H9 (cell line): ENCODE measurements around the gene RGS8. TPM values are rescaled to one million over a fixed set of nuclear protein-coding genes. Genes with fewer than 3 reads are reported as not detected.

Experiments used
- DNase-seq: peaks from one replicate; pipeline ENCODE4 v3.0.0-alpha.2; 2017
- H2AFZ ChIP-seq: one replicate; pipeline ENCODE4 v1.6.1; 2013; ENCODE audit warnings: mild to moderate bottlenecking, low read length, control low read depth, moderate library complexity
- H2AK5ac ChIP-seq: 2 replicates; pipeline ENCODE4 v1.6.1; 2013; ENCODE audit warnings: low read length, control low read depth, mixed read lengths; ENCODE audit not compliant: insufficient read length
- H2BK120ac ChIP-seq: one replicate; pipeline ENCODE4 v1.6.1; 2013; ENCODE audit warnings: low read depth, mild to moderate bottlenecking, low read length, control low read depth, inconsistent platforms; ENCODE audit not compliant: poor library complexity, severe bottlenecking
- H2BK12ac ChIP-seq: 2 replicates; pipeline ENCODE4 v1.6.1; 2013; ENCODE audit warnings: low read length, control low read depth, mixed read lengths, low read depth; ENCODE audit not compliant: insufficient read length
- H2BK15ac ChIP-seq: 2 replicates; pipeline ENCODE4 v1.6.1; 2013; ENCODE audit warnings: low read depth, low read length, control low read depth
- H2BK20ac ChIP-seq: one replicate; pipeline ENCODE4 v1.6.1; 2013; ENCODE audit warnings: low read depth, mild to moderate bottlenecking, low read length, control low read depth, inconsistent platforms; ENCODE audit not compliant: poor library complexity, severe bottlenecking
- H2BK5ac ChIP-seq: 2 replicates; pipeline ENCODE4 v1.6.1; 2013; ENCODE audit warnings: low read length, control low read depth, mixed read lengths; ENCODE audit not compliant: insufficient read length
- H3K14ac ChIP-seq: 2 replicates; pipeline ENCODE4 v1.6.1; 2013; ENCODE audit warnings: low read length, control low read depth; ENCODE audit not compliant: insufficient read depth
- H3K18ac ChIP-seq: 2 replicates; pipeline ENCODE4 v1.6.1; 2013; ENCODE audit warnings: low read depth, mild to moderate bottlenecking, mixed read lengths, low read length, control low read depth; ENCODE audit not compliant: insufficient read length
- H3K23ac ChIP-seq: 2 replicates; pipeline ENCODE4 v1.6.1; 2013; ENCODE audit warnings: low read length, control low read depth, mixed read lengths, low read depth; ENCODE audit not compliant: insufficient read length
- H3K23me2 ChIP-seq: 2 replicates; pipeline ENCODE4 v1.6.1; 2013; ENCODE audit warnings: low read depth, mild to moderate bottlenecking, mixed read lengths, low read length, control low read depth; ENCODE audit not compliant: insufficient read length, poor library complexity, severe bottlenecking
- H3K27ac ChIP-seq: 2 replicates; pipeline ENCODE4 v1.5.1; 2013; ENCODE audit warnings: low read length, control low read depth, mixed read lengths, low read depth; ENCODE audit not compliant: insufficient read length
- H3K27me3 ChIP-seq: 2 replicates; pipeline ENCODE4 v1.6.1; 2013; ENCODE audit warnings: low read length, control low read depth, inconsistent platforms; ENCODE audit not compliant: insufficient read depth
- H3K4ac ChIP-seq: 2 replicates; pipeline ENCODE4 v1.6.1; 2013; ENCODE audit warnings: low read depth, mild to moderate bottlenecking, control low read depth, inconsistent platforms, low read length, moderate library complexity
- H3K4me1 ChIP-seq: 2 replicates; pipeline ENCODE4 v1.6.1; 2013; ENCODE audit warnings: low read length, control low read depth, inconsistent platforms; ENCODE audit not compliant: insufficient read depth
- H3K4me2 ChIP-seq: 2 replicates; pipeline ENCODE4 v1.6.1; 2013; ENCODE audit warnings: low read length, control low read depth, mixed read lengths; ENCODE audit not compliant: insufficient read length, insufficient read depth
- H3K56ac ChIP-seq: 2 replicates; pipeline ENCODE4 v1.6.1; 2013; ENCODE audit warnings: low read depth, mild to moderate bottlenecking, mixed read lengths, low read length, control low read depth; ENCODE audit not compliant: insufficient read length
- H3K79me1 ChIP-seq: 2 replicates; pipeline ENCODE4 v1.6.1; 2013; ENCODE audit warnings: low read depth, mild to moderate bottlenecking, moderate library complexity, low read length, control low read depth, inconsistent platforms; ENCODE audit not compliant: insufficient read depth, poor library complexity, severe bottlenecking
- H3K79me2 ChIP-seq: 2 replicates; pipeline ENCODE4 v1.6.1; 2013; ENCODE audit warnings: low read length, control low read depth, inconsistent platforms; ENCODE audit not compliant: insufficient read depth
- H3K9ac ChIP-seq: 2 replicates; pipeline ENCODE4 v1.6.1; 2013; ENCODE audit warnings: low read length, control low read depth, mixed read lengths; ENCODE audit not compliant: insufficient read length; ENCODE audit errors: extremely low read depth
- H3K9me3 ChIP-seq: one replicate; pipeline ENCODE4 v1.6.1; 2013; ENCODE audit warnings: low read depth, low read length, inconsistent platforms; ENCODE audit not compliant: control insufficient read depth
- H3T11ph ChIP-seq: one replicate; pipeline ENCODE4 v1.6.1; 2013; ENCODE audit warnings: mild to moderate bottlenecking, low read length, control low read depth, inconsistent platforms
- H4K20me1 ChIP-seq: one replicate; pipeline ENCODE4 v1.6.1; 2013; ENCODE audit not compliant: control insufficient read depth, insufficient read length, insufficient read depth
- H4K5ac ChIP-seq: 2 replicates; pipeline ENCODE4 v1.6.1; 2013; ENCODE audit warnings: low read depth, mild to moderate bottlenecking, mixed read lengths, low read length, control low read depth; ENCODE audit not compliant: insufficient read length
- H4K8ac ChIP-seq: replicated peaks from 2 replicates; pipeline ENCODE4 v1.6.1; 2013; ENCODE audit warnings: low read length, control low read depth, mixed read lengths, low read depth; ENCODE audit not compliant: insufficient read length
- H4K91ac ChIP-seq: 2 replicates; pipeline ENCODE4 v1.6.1; 2013; ENCODE audit warnings: low read depth, mild to moderate bottlenecking, moderate library complexity, mixed read lengths, low read length, control low read depth; ENCODE audit not compliant: insufficient read length
- H3K27ac Mint-ChIP-seq, 3 experiments: 2 replicates in 2 of 3; 3 replicates in 1 of 3; pipeline ENCODE4 v1.8.0; 2020 to 2021; ENCODE audit warnings: mixed read lengths in 3 of 3, mild to moderate bottlenecking in 1 of 3, moderate library complexity in 1 of 3
- H3K27me3 Mint-ChIP-seq: 2 replicates; pipeline ENCODE4 v1.8.0; 2021; ENCODE audit warnings: low read depth, mild to moderate bottlenecking, moderate library complexity, mixed read lengths
- H3K36me3 Mint-ChIP-seq, 3 experiments: 2 replicates in 2 of 3; 3 replicates in 1 of 3; pipeline ENCODE4 v1.8.0; 2020 to 2021; ENCODE audit warnings: low read depth in 3 of 3, mixed read lengths in 3 of 3; ENCODE audit not compliant: insufficient read depth in 1 of 3
- H3K4me1 Mint-ChIP-seq, 2 experiments: 2 replicates each; pipeline ENCODE4 v1.8.0; 2020; ENCODE audit warnings: mixed read lengths in 2 of 2
- H3K4me3 Mint-ChIP-seq, 2 experiments: 2 replicates in 1 of 2; 3 replicates in 1 of 2; pipeline ENCODE4 v1.8.0; 2020 to 2021; ENCODE audit warnings: mild to moderate bottlenecking in 2 of 2, mixed read lengths in 2 of 2, moderate library complexity in 1 of 2
- H3K9me3 Mint-ChIP-seq, 2 experiments: 2 replicates in 1 of 2; 3 replicates in 1 of 2; pipeline ENCODE4 v1.8.0; 2020; ENCODE audit warnings: mild to moderate bottlenecking in 2 of 2, mixed read lengths in 2 of 2, moderate library complexity in 1 of 2
- WGBS: extraction: QIAGEN DNeasy Blood & Tissue Kit; methylation state at CpG from one replicate; pipeline ENCODE4 v1.1.7; 2013; ENCODE audit warnings: missing lambda C conversion rate, low lambda C conversion rate, mixed read lengths; ENCODE audit not compliant: insufficient read length; ENCODE audit errors: extremely low coverage; 5-methylcytosine and 5-hydroxymethylcytosine counted together
- total RNA-seq: library from RNA; stranded (reverse); gene quantifications from 2 replicates; pipeline ENCODE4 v1.2.1, GENCODE V29; 2021
- TF ChIP-seq, protein P1 (sequence below): fragments of 200-600 bp; sonication (generic); conservative IDR thresholded peaks from 3 replicates; pipeline ENCODE4 v1.8.0; 2021; ENCODE audit warnings: antibody characterized with exemption, mild to moderate bottlenecking

Gene RGS8
- total RNA-seq, 1 experiment from 2014 or later: not detected

DNA sequence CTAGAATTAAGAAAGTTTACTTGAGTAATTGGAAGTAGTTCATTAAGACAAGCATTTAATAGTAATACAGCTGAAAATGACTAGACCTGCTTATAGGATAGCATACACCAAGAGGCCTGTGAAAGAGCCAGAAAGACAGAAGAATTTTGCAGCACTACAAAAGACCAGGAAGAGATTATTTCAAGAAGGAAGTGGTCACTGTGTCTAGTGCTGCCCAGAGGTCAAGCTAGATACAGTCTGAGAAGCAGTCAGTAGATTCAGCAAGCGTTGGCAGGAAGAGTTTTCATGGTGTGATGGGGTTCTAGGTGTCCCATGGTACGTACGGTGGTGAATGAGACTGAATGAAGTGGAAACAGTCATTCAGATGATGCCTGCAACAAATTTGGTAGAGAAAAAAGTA is 31.5 kb downstream of the RGS8 start:
- Histone ChIP-seq H4K91ac (no peak overlapping the region), H2BK5ac (no peak overlapping the region), H3K23ac (no peak overlapping the region), H3K27me3 (no peaks in the 10 kb centered on the region), H3K79me2 (no peaks in the 10 kb centered on the region), H3K79me1 (no peaks in the 10 kb centered on the region), H2BK20ac (no peak overlapping the region), H2BK120ac (no peak overlapping the region), H3K27ac (no peak overlapping the region), H3T11ph (no peak overlapping the region), H3K23me2 (no peaks in the 10 kb centered on the region), H3K4me1 (no peaks in the 10 kb centered on the region; the same call in 1 of the 2 replicates), H3K56ac (no peak overlapping the region), H4K5ac (no peak overlapping the region), H3K14ac (no peak overlapping the region), H2BK12ac (no peak overlapping the region), H4K20me1 (no peaks in the 10 kb centered on the region), H2AFZ (no peak overlapping the region), H3K9me3 (no peaks in the 10 kb centered on the region), H4K8ac (no peak overlapping the region), H3K4ac (no peak overlapping the region), H2AK5ac (no peak overlapping the region), H3K18ac (no peak overlapping the region), H3K4me2 (no peak overlapping the region), H3K9ac (no peak overlapping the region), H2BK15ac (no peak overlapping the region)
- Mint-ChIP-seq H3K36me3 (no peaks in the 10 kb centered on the region), H3K9me3 (0 out of 5 replicates have a peak, but pooled peaks cover 0 to 2% of the 10 kb centered on the region in 2 experiments), H3K4me1 (peaks cover 7 to 16% of the 10 kb centered on the region in 2 experiments), H3K4me3 (no peak overlapping the region), H3K27me3 (peaks cover 2% of the 10 kb centered on the region; the same call in 1 of the 2 replicates), H3K27ac (no peak overlapping the region)
- DNase-seq: no peak
- WGBS: no CpG with 5 or more reads among the region's 3 CpGs
- TF ChIP-seq, protein P1, sequence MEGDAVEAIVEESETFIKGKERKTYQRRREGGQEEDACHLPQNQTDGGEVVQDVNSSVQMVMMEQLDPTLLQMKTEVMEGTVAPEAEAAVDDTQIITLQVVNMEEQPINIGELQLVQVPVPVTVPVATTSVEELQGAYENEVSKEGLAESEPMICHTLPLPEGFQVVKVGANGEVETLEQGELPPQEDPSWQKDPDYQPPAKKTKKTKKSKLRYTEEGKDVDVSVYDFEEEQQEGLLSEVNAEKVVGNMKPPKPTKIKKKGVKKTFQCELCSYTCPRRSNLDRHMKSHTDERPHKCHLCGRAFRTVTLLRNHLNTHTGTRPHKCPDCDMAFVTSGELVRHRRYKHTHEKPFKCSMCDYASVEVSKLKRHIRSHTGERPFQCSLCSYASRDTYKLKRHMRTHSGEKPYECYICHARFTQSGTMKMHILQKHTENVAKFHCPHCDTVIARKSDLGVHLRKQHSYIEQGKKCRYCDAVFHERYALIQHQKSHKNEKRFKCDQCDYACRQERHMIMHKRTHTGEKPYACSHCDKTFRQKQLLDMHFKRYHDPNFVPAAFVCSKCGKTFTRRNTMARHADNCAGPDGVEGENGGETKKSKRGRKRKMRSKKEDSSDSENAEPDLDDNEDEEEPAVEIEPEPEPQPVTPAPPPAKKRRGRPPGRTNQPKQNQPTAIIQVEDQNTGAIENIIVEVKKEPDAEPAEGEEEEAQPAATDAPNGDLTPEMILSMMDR: no peak
